ENCODE data around the gene GRID1.

DNA sequence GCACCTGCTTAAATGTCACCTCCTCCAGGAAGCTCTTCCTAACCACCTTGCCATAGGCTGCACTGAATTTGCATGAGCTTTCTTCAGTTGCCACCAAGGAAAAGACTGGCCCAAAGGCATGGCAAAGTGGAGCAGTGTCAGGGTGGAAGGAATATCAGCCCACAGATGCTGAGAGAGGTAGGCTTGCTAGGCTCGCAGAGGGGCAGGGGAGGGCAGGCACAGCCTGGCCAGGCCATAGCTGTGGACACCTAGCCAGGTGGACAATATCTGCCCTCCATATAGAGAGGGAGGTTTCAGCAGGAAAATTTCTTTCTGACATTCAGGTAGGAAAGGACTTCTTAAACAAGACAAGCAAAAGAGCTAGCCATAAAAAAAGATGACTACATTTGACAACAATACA lies 166.3 kb downstream of the GRID1 start:
- TF ChIP-seq CTCF (optimal IDR thresholded peaks at IDR 0.05 in 1 of 3, IDR thresholded peaks at IDR 0.05 in 1 of 3, conservative IDR thresholded peaks at IDR 0.05 in 1 of 3; ENCODE audit: extremely low read depth in 1 of 3, insufficient read depth in 2 of 3, low read length in 3 of 3) (no peak), EZH2 (IDR thresholded peaks at IDR 0.05; ENCODE audit: low read length) (no peak)
